GM12878 (cell line): ENCODE data around the gene HOOK1. TPM values are rescaled to one million over a fixed set of nuclear protein-coding genes. Genes with fewer than 3 reads are reported as not detected.
A peak's percentile ranks its signal among the peaks of the same experiment; 100 is the strongest.

Experiments
- ATAC-seq: fragments of 200-7000 bp; cut with Tn5 transposase; 3 replicates; pipeline ENCODE4 v1.9.1; 2020; ENCODE audit warnings: mild to moderate bottlenecking, moderate library complexity
- Bru-seq: library from RNA; stranded (reverse); fragments of 400-500 nt; gene quantifications from one replicate; lab custom pipeline; 2021; lab: Mats Ljungman, UMichigan
- BruChase-seq, 2 experiments: library from RNA; stranded (reverse); fragments of 400-500 nt; gene quantifications; one replicate each; lab custom pipeline; 2021; lab: Mats Ljungman, UMichigan
- BruUV-seq: library from RNA; stranded (reverse); fragments of 400-500 nt; replicated peaks from 2 replicates; lab custom pipeline; 2021; lab: Mats Ljungman, UMichigan
- CTCF ChIA-PET: fragments of 300-600 bp; sonication (Branson Sonifier 250); formaldehyde crosslinking; extraction: SDS; loops from one replicate; lab custom pipeline; 2021; ENCODE audit warnings: inconsistent platforms; lab: Yijun Ruan, JAX
- POLR2A ChIA-PET: fragments of 350-600 bp; formaldehyde crosslinking; extraction: SDS; loops from one replicate; lab custom pipeline; 2021; ENCODE audit warnings: inconsistent platforms; lab: Charles Lee
- RAD21 ChIA-PET: fragments of 300-600 bp; sonication (Branson Sonifier 250); formaldehyde crosslinking; loops from one replicate; lab custom pipeline; 2023; ENCODE audit warnings: antibody characterized with exemption; ENCODE audit not compliant: unreplicated experiment; lab: Charles Lee
- SMC1A ChIA-PET: fragments of 300-600 bp; sonication (Branson Sonifier 250); formaldehyde crosslinking; loops from one replicate; lab custom pipeline; 2023; ENCODE audit not compliant: unreplicated experiment, uncharacterized antibody; lab: Charles Lee
- DNase-seq: peaks from one replicate; pipeline ENCODE4 v3.0.0-alpha.2; 2011; ENCODE audit warnings: low read depth, low spot score
- FAIRE-seq: peaks from 3 replicates; lab custom pipeline; 2011; peaks lifted over from hg19 to GRCh38; lab: Jason Lieb, UNC
- H2AFZ ChIP-seq: 2 replicates; pipeline ENCODE4 v1.6.0; 2011; ENCODE audit warnings: low read depth, low read length, control low read depth; ENCODE audit not compliant: control insufficient read depth
- H3K27ac ChIP-seq: 2 replicates; pipeline ENCODE4 v1.5.1; 2011; ENCODE audit warnings: control low read depth; ENCODE audit not compliant: control insufficient read depth, insufficient read depth
- H3K27me3 ChIP-seq, 2 experiments: replicated peaks in 1 of 2; 2 replicates each; pipeline versions ENCODE4 v1.6.0 to v1.6.1; 2011; ENCODE audit warnings: low read length in 1 of 2; ENCODE audit not compliant: control insufficient read depth in 2 of 2, insufficient read depth in 2 of 2
- H3K36me3 ChIP-seq, 2 experiments: 2 replicates each; pipeline ENCODE4 v1.5.1; 2011; ENCODE audit warnings: low read length in 1 of 2; ENCODE audit not compliant: control insufficient read depth in 2 of 2, insufficient read depth in 2 of 2
- H3K4me1 ChIP-seq: 2 replicates; pipeline ENCODE4 v1.6.1; 2011; ENCODE audit warnings: mild to moderate bottlenecking, low read length, moderate library complexity, mixed read lengths; ENCODE audit not compliant: control insufficient read depth, insufficient read depth
- H3K4me2 ChIP-seq: 2 replicates; pipeline ENCODE4 v1.6.0; 2011; ENCODE audit warnings: control low read depth; ENCODE audit not compliant: control insufficient read depth, insufficient read depth
- H3K4me3 ChIP-seq: fragments of 200-600 bp; sonication (generic); 2 replicates; pipeline ENCODE4 v1.5.1; 2016
- H3K79me2 ChIP-seq: 2 replicates; pipeline ENCODE4 v1.6.0; 2011; ENCODE audit warnings: low read length; ENCODE audit not compliant: control insufficient read depth, insufficient read depth
- H3K9ac ChIP-seq: 2 replicates; pipeline ENCODE4 v1.8.0; 2011; ENCODE audit warnings: low read length, control low read depth, mixed read lengths; ENCODE audit not compliant: control insufficient read depth, insufficient read depth
- H3K9me3 ChIP-seq: replicated peaks from 3 replicates; pipeline ENCODE4 v1.5.1; 2011; ENCODE audit warnings: mild to moderate bottlenecking, low read length; ENCODE audit not compliant: control insufficient read depth, insufficient read depth
- H4K20me1 ChIP-seq: 2 replicates; pipeline ENCODE4 v1.6.0; 2011; ENCODE audit not compliant: control insufficient read depth, insufficient read depth
- GATAD2B ChIP-seq: fragments of 450-650 bp; conservative IDR thresholded peaks from 2 replicates; pipeline ENCODE4 v1.6.1; 2017; ENCODE audit warnings: low read depth, mild to moderate bottlenecking, moderate library complexity
- HCFC1 ChIP-seq: fragments of 150-350 bp; IDR thresholded peaks from 2 replicates; pipeline ENCODE4 v1.6.1; 2014; ENCODE audit warnings: low read length
- HDAC6 ChIP-seq: fragments of 200-600 bp; sonication (generic); IDR thresholded peaks from one replicate; pipeline ENCODE4 v1.8.0; 2017; ENCODE audit warnings: antibody characterized with exemption; ENCODE audit not compliant: unreplicated experiment
- MLLT1 ChIP-seq: fragments of 450-650 bp; IDR thresholded peaks from 2 replicates; pipeline ENCODE4 v1.6.1; 2016; ENCODE audit warnings: mild to moderate bottlenecking
- NFYA ChIP-seq: IDR thresholded peaks from 2 replicates; pipeline ENCODE4 v1.6.1; 2011; ENCODE audit warnings: low read depth, mild to moderate bottlenecking, low read length, improper control_type of control experiment, borderline replicate concordance
- NKRF ChIP-seq: fragments of 450-650 bp; conservative IDR thresholded peaks from 2 replicates; pipeline ENCODE4 v1.6.1; 2017; ENCODE audit warnings: mild to moderate bottlenecking, moderate library complexity
- NR2F1 ChIP-seq: fragments of 450-650 bp; conservative IDR thresholded peaks from 2 replicates; pipeline ENCODE4 v1.6.1; 2017; ENCODE audit warnings: mild to moderate bottlenecking
- TARDBP ChIP-seq: IDR thresholded peaks from 2 replicates; pipeline ENCODE4 v1.6.1; 2016; ENCODE audit warnings: borderline replicate concordance
- TCF12 ChIP-seq: IDR thresholded peaks from 2 replicates; pipeline ENCODE4 v1.6.1; 2011; ENCODE audit warnings: low read depth, mild to moderate bottlenecking, low read length
- WGBS: methylation state at CpG from one replicate; pipeline ENCODE4 v1.1.6; 2016; ENCODE audit warnings: low lambda C conversion rate; ENCODE audit not compliant: insufficient replicate concordance, insufficient coverage; ENCODE audit errors: missing lambda C conversion rate; 5-methylcytosine and 5-hydroxymethylcytosine counted together
- in situ Hi-C: fragments of 300-500 bp; cut with MboI; formaldehyde crosslinking; loops from 9 replicates; pipeline ENCODE4 v1.14.3; 2018; ENCODE audit warnings: mixed read lengths
- intact Hi-C: fragments of 100-400 bp; cut with micrococcal nuclease; formaldehyde crosslinking; loops from one replicate; pipeline ENCODE4 v1.14.2; 2022; ENCODE audit not compliant: unreplicated experiment
- long read RNA-seq, 2 experiments: library from polyadenylated mRNA; unstranded; transcript quantifications; one replicate each; pipeline ENCODE4 v2.0.0, GENCODE V29; 2019 to 2020
- polyA minus RNA-seq, 3 experiments: library from RNA; depleted of rRNA, polyadenylated mRNA; stranded (reverse); fragments of >200 nt; gene quantifications; 2 replicates each; pipeline ENCODE4 v1.2.3, GENCODE V29; 2011
- polyA plus RNA-seq, 11 experiments: library from polyadenylated mRNA; depleted of rRNA in 4 of 11; unstranded in 6 of 11; stranded (reverse) in 5 of 11; fragments of >200 nt; fragmentation: Nextera tagmentation in 4 of 11; fragmentation: Illumina TruSeq in 1 of 11; extraction: Ambion mirVana in 4 of 11; extraction: Trizol in 1 of 11; gene quantifications; 1 replicate in 1 of 11; 2 replicates in 10 of 11; pipeline versions ENCODE4 v1.2.1 to v1.2.3, GENCODE V29; 2011 to 2016; ENCODE audit warnings: inconsistent platforms in 2 of 11, missing spikeins in 2 of 11, low read depth in 1 of 11
- total RNA-seq, 4 experiments: library from RNA; depleted of rRNA in 3 of 4; stranded (reverse); fragments of >200 nt in 3 of 4; fragmentation: Illumina TruSeq in 1 of 4; extraction: Trizol in 1 of 4; gene quantifications; 2 replicates each; pipeline versions ENCODE4 v1.2.1 to v1.2.3, GENCODE V29; 2013 to 2021
- TF ChIP-seq, protein P1 (sequence below): fragments of 450-650 bp; IDR thresholded peaks from 2 replicates; pipeline ENCODE4 v1.6.1; 2016; ENCODE audit warnings: mild to moderate bottlenecking

The HOOK1 gene
- 28.1 and 36.1 TPM in 2 replicates for total RNA-seq (2013; cell fraction: nucleolus; rRNA removed)
- total RNA-seq (2014; rRNA removed) (2.3 and 2.8 TPM in 2 replicates), total RNA-seq (2014; rRNA removed; fragmentation: Illumina TruSeq; extraction: Trizol) (5.1 and 5.6 TPM in 2 replicates), total RNA-seq (2021) (5.1 and 6.0 TPM in 2 replicates), polyA plus RNA-seq (2011; rRNA removed) (15.4 and 25.6 TPM in 2 replicates), polyA plus RNA-seq (2014; fragmentation: Illumina TruSeq; extraction: Trizol) (4.0 and 6.4 TPM in 2 replicates), polyA plus RNA-seq (2014; fragmentation: Nextera tagmentation; extraction: Ambion mirVana) (1 to 10 TPM; 1.4 to 1.8 TPM), polyA plus RNA-seq (2014; rRNA removed) (2.3 and 3.4 TPM in 2 replicates), polyA plus RNA-seq (2016; fragmentation: Nextera tagmentation; extraction: Ambion mirVana) (1 to 10 TPM; 2.4 to 4.6 TPM), polyA minus RNA-seq (2011; rRNA and poly(A)+ RNA removed) (3.3 and 7.5 TPM in 2 replicates), Bru-seq, nascent RNA (percentile 69 among the genes with signal in this experiment), BruChase-seq, experiment 1, labeled RNA remaining after a 6-hour chase (percentile 75 among the genes with signal in this experiment), BruChase-seq, experiment 2, labeled RNA remaining after a 2-hour chase (percentile 71 among the genes with signal in this experiment)
- 1.8 TPM for polyA plus RNA-seq (2011; ENCODE audit: low read depth)
- polyA plus RNA-seq (2011; cell fraction: cytosol; rRNA removed) = 2.8 and 3.2 TPM in 2 replicates
- 11.7 and 12.2 TPM in 2 replicates for polyA plus RNA-seq (2011; cell fraction: nucleus; rRNA removed)
- polyA plus RNA-seq (2012) = 3.3 and 6.6 TPM in 2 replicates
- polyA minus RNA-seq (2011; cell fraction: cytosol; rRNA and poly(A)+ RNA removed) = 4.8 and 11.3 TPM in 2 replicates
- polyA minus RNA-seq (2011; cell fraction: nucleus; rRNA and poly(A)+ RNA removed) = 6.0 and 7.7 TPM in 2 replicates
- long read RNA-seq, experiment 1, full-length matches to known transcripts = 3 of 9 reads
- long read RNA-seq, experiment 1, partial matches to known transcripts = 5 of 9 reads
- long read RNA-seq, experiment 1, other reads (novel, unspliced or antisense) = 1 of 9 reads
- long read RNA-seq, experiment 2, full-length matches to known transcripts = 29 of 105 reads
- long read RNA-seq, experiment 2, partial matches to known transcripts = 59 of 105 reads
- long read RNA-seq, experiment 2, other reads (novel, unspliced or antisense) = 17 of 105 reads

DNA sequence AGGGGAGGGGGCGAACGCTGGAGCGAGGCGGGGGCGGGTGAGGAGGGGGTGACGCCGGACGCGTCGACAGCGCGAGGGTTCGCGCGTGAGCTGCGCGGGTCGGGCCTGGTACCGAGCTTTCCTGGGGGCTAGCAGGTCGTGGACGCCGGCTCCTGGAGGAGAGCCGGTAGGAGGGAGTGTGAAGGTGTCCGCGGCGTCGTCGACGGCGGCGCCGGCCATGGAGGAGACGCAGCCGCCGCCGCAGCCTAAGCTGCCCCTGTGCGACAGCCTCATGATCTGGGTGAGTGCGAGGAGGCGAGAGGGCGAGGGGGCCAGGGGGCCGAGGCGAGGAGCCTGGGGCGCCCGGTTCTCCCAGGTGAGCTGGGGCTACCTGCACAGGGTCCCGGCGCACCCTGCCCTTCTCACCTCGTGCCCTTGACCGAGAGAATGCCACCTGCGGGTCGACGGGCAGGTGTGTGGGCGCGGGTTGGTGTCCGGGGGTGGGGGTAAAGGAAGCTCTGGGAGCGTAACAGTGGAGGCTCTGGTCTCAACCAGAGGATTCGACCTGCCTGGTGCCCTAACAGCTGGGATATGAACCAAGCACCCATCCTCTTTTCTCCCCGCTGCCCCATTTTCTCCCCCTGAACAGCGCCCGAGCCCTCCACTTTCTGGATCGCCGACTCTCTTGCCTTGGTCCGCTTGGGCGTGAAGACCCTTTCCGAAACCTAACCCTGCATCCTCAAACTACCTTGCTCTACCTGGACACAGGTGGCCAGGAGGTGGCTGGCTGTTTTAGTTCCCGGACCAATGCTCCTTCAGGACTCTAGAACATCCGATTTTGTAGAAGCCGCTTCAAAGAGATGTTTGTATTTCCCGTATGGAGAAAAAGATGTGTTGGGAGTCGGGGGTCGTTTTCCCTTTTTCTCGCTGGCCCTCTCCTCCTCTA is at the start of gene HOOK1:
HOOK1 (plus strand) TSS at position 49 of the 925 bp plus-strand sequence; CDS start at position 218, 169 bp downstream.
- ChIA-PET SMC1A (interaction anchor here (1.4 to 1.6 kb wide), 2 partner anchors 10 to 20 kb away, joined by 3 to 5 read pairs; no protein-coding TSS in a partner anchor), RAD21 (interaction anchor here (1.1 kb wide), 1 partner anchor 1031 kb away, joined by 3 read pairs; the partner anchor contains the start of gene JUN), POLR2A (interaction anchor here (0.5 kb wide), 1 partner anchor 1708 kb away, joined by 4 read pairs; no protein-coding TSS in a partner anchor), CTCF (interaction anchor here (0.8 to 1.5 kb wide), 3 partner anchors 9 to 156 kb away, joined by 3 to 6 read pairs (median 3); no protein-coding TSS in a partner anchor)
- Histone ChIP-seq H3K4me3 (peak within 1 kb of the TSS; percentile 67; the same call in 1 of the 2 replicates), H3K36me3 (no peaks in the 10 kb centered on the region), H2AFZ (peak within 1 kb of the TSS; percentile 83), H3K4me2 (peak within 1 kb of the TSS; percentile 88), H3K9ac (peak within 1 kb of the TSS; percentile 35; the same call in 1 of the 2 replicates), H4K20me1 (no peaks in the 10 kb centered on the region), H3K9me3 (no peaks in the 10 kb centered on the region), H3K27me3 (no peaks in the 10 kb centered on the region), H3K27ac (no peak within 1 kb of the TSS; the same call in 1 of the 2 replicates), H3K4me1 (no peaks in the 10 kb centered on the region), H3K79me2 (no peaks in the 10 kb centered on the region)
- DNase-seq (no peak), ATAC-seq (peak; percentile 55), FAIRE-seq (no peak)
- in situ Hi-C loops (no loop called here), intact Hi-C loops (no loop called here)
- WGBS = 41% methylated on average over 40 of the region's 71 CpGs
- no TSS peak for BruUV-seq
- TF ChIP-seq NR2F1 = 0 out of 2 replicates have a peak, but pooled peaks have one; percentile 16
- peak; percentile 94; the same call in 1 of the 2 replicates for TF ChIP-seq MLLT1
- no peak for TF ChIP-seq HCFC1
- TF ChIP-seq HDAC6 = no peak
- no peak for TF ChIP-seq NKRF
- TF ChIP-seq TARDBP = no peak
- TF ChIP-seq NFYA = no peak
- TF ChIP-seq GATAD2B = peak; percentile 39; the same call in 1 of the 2 replicates
- TF ChIP-seq, protein P1, sequence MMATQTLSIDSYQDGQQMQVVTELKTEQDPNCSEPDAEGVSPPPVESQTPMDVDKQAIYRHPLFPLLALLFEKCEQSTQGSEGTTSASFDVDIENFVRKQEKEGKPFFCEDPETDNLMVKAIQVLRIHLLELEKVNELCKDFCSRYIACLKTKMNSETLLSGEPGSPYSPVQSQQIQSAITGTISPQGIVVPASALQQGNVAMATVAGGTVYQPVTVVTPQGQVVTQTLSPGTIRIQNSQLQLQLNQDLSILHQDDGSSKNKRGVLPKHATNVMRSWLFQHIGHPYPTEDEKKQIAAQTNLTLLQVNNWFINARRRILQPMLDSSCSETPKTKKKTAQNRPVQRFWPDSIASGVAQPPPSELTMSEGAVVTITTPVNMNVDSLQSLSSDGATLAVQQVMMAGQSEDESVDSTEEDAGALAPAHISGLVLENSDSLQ = no peak
- 0 out of 2 replicates have a peak, but pooled peaks have one; percentile 4 for TF ChIP-seq TCF12
